ENCODE results near the gene CDCA7L. TPM values are rescaled to one million over a fixed set of nuclear protein-coding genes. Genes with fewer than 3 reads are reported as not detected.

The CDCA7L gene
- total and polyA plus RNA-seq, 2 of the 13 experiments (the other 11 are each of a cell fraction or from before 2014, with no cell fraction given), result 2.7 to 4.2 TPM

DNA sequence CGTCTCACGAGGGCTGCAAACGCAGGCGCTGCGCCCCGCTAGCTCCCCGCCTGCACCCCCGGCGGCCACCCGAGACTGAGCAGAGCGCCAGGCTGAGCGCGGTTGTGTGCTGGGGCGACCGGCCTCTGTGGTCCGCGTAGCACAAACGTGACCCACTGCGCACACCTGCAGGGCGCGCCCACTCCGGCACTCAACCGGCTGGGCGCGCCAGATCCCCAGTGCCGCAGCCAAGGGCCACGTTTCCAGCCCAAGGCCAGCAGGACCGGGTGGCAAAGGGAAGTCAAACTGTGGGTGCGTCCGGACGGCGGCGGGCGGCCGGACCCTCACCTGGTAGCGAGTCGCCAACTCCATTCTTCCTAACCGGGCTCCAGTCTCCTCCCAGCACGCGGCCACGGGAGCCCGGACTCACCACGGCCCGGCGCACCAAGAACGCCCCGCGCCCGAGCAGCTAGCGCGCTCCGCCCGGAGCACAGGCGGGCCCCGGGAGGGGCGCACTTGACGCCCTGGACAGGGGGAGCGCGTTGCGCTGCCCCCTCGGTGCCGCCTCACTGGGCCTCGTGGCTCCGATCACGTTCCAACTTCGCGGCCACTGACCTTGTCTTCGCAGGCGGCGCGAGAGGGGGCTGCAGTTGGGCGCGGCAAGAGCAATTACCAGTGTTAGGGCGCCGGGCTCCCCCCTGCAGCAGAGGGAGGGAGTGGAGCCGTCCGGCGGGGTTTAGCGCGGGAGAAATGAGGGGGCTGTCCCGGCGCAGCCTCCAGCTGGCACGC lies at the start of gene CDCA7L (continued):
- TF ChIP-seq, protein P1, sequence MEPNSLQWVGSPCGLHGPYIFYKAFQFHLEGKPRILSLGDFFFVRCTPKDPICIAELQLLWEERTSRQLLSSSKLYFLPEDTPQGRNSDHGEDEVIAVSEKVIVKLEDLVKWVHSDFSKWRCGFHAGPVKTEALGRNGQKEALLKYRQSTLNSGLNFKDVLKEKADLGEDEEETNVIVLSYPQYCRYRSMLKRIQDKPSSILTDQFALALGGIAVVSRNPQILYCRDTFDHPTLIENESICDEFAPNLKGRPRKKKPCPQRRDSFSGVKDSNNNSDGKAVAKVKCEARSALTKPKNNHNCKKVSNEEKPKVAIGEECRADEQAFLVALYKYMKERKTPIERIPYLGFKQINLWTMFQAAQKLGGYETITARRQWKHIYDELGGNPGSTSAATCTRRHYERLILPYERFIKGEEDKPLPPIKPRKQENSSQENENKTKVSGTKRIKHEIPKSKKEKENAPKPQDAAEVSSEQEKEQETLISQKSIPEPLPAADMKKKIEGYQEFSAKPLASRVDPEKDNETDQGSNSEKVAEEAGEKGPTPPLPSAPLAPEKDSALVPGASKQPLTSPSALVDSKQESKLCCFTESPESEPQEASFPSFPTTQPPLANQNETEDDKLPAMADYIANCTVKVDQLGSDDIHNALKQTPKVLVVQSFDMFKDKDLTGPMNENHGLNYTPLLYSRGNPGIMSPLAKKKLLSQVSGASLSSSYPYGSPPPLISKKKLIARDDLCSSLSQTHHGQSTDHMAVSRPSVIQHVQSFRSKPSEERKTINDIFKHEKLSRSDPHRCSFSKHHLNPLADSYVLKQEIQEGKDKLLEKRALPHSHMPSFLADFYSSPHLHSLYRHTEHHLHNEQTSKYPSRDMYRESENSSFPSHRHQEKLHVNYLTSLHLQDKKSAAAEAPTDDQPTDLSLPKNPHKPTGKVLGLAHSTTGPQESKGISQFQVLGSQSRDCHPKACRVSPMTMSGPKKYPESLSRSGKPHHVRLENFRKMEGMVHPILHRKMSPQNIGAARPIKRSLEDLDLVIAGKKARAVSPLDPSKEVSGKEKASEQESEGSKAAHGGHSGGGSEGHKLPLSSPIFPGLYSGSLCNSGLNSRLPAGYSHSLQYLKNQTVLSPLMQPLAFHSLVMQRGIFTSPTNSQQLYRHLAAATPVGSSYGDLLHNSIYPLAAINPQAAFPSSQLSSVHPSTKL (CRISPR knock-in tag; IDR thresholded peaks at IDR 0.05), result no peak
- no peak for TF ChIP-seq ZNF138 (CRISPR knock-in tag; IDR thresholded peaks at IDR 0.05; ENCODE audit: low read depth)
- TF ChIP-seq, protein P2, sequence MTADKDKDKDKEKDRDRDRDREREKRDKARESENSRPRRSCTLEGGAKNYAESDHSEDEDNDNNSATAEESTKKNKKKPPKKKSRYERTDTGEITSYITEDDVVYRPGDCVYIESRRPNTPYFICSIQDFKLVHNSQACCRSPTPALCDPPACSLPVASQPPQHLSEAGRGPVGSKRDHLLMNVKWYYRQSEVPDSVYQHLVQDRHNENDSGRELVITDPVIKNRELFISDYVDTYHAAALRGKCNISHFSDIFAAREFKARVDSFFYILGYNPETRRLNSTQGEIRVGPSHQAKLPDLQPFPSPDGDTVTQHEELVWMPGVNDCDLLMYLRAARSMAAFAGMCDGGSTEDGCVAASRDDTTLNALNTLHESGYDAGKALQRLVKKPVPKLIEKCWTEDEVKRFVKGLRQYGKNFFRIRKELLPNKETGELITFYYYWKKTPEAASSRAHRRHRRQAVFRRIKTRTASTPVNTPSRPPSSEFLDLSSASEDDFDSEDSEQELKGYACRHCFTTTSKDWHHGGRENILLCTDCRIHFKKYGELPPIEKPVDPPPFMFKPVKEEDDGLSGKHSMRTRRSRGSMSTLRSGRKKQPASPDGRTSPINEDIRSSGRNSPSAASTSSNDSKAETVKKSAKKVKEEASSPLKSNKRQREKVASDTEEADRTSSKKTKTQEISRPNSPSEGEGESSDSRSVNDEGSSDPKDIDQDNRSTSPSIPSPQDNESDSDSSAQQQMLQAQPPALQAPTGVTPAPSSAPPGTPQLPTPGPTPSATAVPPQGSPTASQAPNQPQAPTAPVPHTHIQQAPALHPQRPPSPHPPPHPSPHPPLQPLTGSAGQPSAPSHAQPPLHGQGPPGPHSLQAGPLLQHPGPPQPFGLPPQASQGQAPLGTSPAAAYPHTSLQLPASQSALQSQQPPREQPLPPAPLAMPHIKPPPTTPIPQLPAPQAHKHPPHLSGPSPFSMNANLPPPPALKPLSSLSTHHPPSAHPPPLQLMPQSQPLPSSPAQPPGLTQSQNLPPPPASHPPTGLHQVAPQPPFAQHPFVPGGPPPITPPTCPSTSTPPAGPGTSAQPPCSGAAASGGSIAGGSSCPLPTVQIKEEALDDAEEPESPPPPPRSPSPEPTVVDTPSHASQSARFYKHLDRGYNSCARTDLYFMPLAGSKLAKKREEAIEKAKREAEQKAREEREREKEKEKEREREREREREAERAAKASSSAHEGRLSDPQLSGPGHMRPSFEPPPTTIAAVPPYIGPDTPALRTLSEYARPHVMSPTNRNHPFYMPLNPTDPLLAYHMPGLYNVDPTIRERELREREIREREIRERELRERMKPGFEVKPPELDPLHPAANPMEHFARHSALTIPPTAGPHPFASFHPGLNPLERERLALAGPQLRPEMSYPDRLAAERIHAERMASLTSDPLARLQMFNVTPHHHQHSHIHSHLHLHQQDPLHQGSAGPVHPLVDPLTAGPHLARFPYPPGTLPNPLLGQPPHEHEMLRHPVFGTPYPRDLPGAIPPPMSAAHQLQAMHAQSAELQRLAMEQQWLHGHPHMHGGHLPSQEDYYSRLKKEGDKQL (CRISPR knock-in tag; IDR thresholded peaks at IDR 0.05; ENCODE audit: low read depth), result no peak
- TF ChIP-seq, protein P3, sequence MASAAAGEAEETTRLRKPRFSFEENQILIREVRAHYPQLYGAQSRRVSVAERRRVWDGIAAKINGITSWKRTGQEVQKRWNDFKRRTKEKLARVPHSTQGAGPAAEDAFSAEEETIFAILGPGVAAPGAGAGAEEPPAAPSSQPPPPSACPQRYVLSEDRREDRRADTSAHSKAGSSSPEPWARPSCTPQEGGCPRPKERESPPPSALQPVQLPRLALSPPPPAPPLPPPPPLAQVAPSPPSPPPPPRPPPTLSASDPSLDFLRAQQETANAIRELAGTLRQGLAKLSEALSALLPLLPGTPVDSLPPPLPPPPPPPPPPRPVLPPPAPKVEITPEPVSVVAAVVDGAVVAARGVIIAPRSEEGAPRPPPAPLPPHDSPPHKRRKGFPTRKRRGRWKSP (CRISPR knock-in tag; IDR thresholded peaks at IDR 0.05), result 0 out of 2 replicates have a peak, but pooled peaks have one; percentile 80
- TF ChIP-seq BHLHE40 (IDR thresholded peaks at IDR 0.05; ENCODE audit: low read length), result peak; percentile 61
- TF ChIP-seq ZNF737 (CRISPR knock-in tag; IDR thresholded peaks at IDR 0.05; ENCODE audit: borderline replicate concordance), result no peak
- no peak for TF ChIP-seq ZNF343 (CRISPR knock-in tag; IDR thresholded peaks at IDR 0.05)
- TF ChIP-seq ZFP90 (CRISPR knock-in tag; IDR thresholded peaks at IDR 0.05; ENCODE audit: borderline replicate concordance), result no peak
- TF ChIP-seq HNRNPLL (IDR thresholded peaks at IDR 0.05; ENCODE audit: low read depth, low read length, poor library complexity, severe bottlenecking), result peak; percentile 52
- no peak for TF ChIP-seq SMARCC2 (IDR thresholded peaks at IDR 0.05)
- TF ChIP-seq ZBTB20 (CRISPR knock-in tag; IDR thresholded peaks at IDR 0.05; ENCODE audit: borderline replicate concordance, low read depth), result no peak
- TF ChIP-seq ATF7 (IDR thresholded peaks at IDR 0.05), result 0 out of 2 replicates have a peak, but pooled peaks have one; percentile 14
- no peak for TF ChIP-seq ATF7 (CRISPR knock-in tag; IDR thresholded peaks at IDR 0.05)
- TF ChIP-seq KAT8 (CRISPR knock-in tag; IDR thresholded peaks at IDR 0.05), result no peak
- TF ChIP-seq HMGA1 (CRISPR knock-in tag; conservative IDR thresholded peaks at IDR 0.05), result no peak
- TF ChIP-seq, protein P4, sequence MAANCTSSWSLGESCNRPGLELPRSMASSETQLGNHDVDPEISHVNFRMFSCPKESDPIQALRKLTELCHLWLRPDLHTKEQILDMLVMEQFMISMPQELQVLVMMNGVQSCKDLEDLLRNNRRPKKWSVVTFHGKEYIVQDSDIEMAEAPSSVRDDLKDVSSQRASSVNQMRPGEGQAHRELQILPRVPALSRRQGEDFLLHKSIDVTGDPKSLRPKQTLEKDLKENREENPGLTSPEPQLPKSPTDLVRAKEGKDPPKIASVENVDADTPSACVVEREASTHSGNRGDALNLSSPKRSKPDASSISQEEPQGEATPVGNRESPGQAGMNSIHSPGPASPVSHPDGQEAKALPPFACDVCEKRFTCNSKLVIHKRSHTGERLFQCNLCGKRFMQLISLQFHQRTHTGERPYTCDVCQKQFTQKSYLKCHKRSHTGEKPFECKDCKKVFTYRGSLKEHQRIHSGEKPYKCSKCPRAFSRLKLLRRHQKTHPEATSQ (CRISPR knock-in tag; IDR thresholded peaks at IDR 0.05; ENCODE audit: borderline replicate concordance), result no peak
- peak; percentile 60; the same call in 1 of the 2 replicates for TF ChIP-seq RBFOX2 (IDR thresholded peaks at IDR 0.05; ENCODE audit: low read depth, low read length)
- TF ChIP-seq HNRNPL (IDR thresholded peaks at IDR 0.05; ENCODE audit: low read depth, low read length), result no peak
